Activated T-cell treated with anti-CD3 and anti-CD28 coated beads, Interleukin-2, amount 50 U/mL, for 72 hours (primary cell): ENCODE data around the gene CTRB2. TPM values are rescaled to one million over a fixed set of nuclear protein-coding genes. Genes with fewer than 3 reads are reported as not detected.

Experiments
- ATAC-seq, 2 donors: fragments of 150-1000 bp; cut with Tn5 transposase; replicated peaks in 1 of 2; 2 replicates each; pipeline ENCODE4 v1.10.0; 2021; ENCODE audit warnings: moderate library complexity in 2 of 2, mild to moderate bottlenecking in 1 of 2
- DNase-seq, 2 donors: peaks; one replicate each; pipeline ENCODE4 v3.0.0; 2021 to 2022; ENCODE audit warnings: mixed read lengths in 1 of 2
- H3K27ac Mint-ChIP-seq: one replicate; pipeline ENCODE4 v1.8.0; 2022; ENCODE audit warnings: mild to moderate bottlenecking, moderate library complexity, mixed read lengths
- H3K27me3 Mint-ChIP-seq: one replicate; pipeline ENCODE4 v1.8.0; 2022; ENCODE audit warnings: low read depth, mixed read lengths
- H3K36me3 Mint-ChIP-seq, 2 donors: one replicate each; pipeline ENCODE4 v1.8.0; 2022; ENCODE audit warnings: mixed read lengths in 2 of 2, mild to moderate bottlenecking in 1 of 2; ENCODE audit not compliant: insufficient read depth in 2 of 2
- H3K4me1 Mint-ChIP-seq: one replicate; pipeline ENCODE4 v1.8.0; 2022; ENCODE audit warnings: low read depth, mixed read lengths
- H3K4me3 Mint-ChIP-seq, 2 donors: one replicate each; pipeline ENCODE4 v1.8.0; 2022; ENCODE audit warnings: mild to moderate bottlenecking in 2 of 2, mixed read lengths in 2 of 2, moderate library complexity in 2 of 2
- H3K9me3 Mint-ChIP-seq, 2 donors: one replicate each; pipeline ENCODE4 v1.8.0; 2022; ENCODE audit warnings: mixed read lengths in 2 of 2
- total RNA-seq, 2 donors: library from RNA; stranded (reverse); gene quantifications; one replicate each; pipeline ENCODE4 v1.2.3, GENCODE V29; 2022

The CTRB2 gene
- total RNA-seq, 2 donors from 2014 or later: not detected

- Mint-ChIP-seq H3K36me3 (peaks cover 36 to 45% of the 10 kb centered on the region in 2 donors), H3K27me3 (peaks cover 6% of the 10 kb centered on the region), H3K4me3 (no peak overlapping the region), H3K27ac (no peak overlapping the region), H3K9me3 (peaks cover 33% of the 10 kb centered on the region in 2 donors), H3K4me1 (no peaks in the 10 kb centered on the region)
- DNase-seq (no peak), ATAC-seq (no peak)
Measured at GRCh38 chr16:75175074-75175473, 31.9 kb downstream of the CTRB2 start.

GRCh38 chr16:75172578-75172977 is 34.4 kb downstream of the CTRB2 start:
- H3K27ac Mint-ChIP-seq: no peak overlapping the region

GRCh38 chr16:75169899-75170405 is 37.0 kb downstream of the CTRB2 start:
- H3K27ac Mint-ChIP-seq: no peak overlapping the region

More at GRCh38 chr16:75172578-75172977, 34.4 kb downstream of the CTRB2 start:
- Mint-ChIP-seq H3K4me1 (no peaks in the 10 kb centered on the region), H3K4me3 (no peak overlapping the region), H3K36me3 (peaks cover 50 to 65% of the 10 kb centered on the region in 2 donors), H3K9me3 (peaks cover 37 to 44% of the 10 kb centered on the region in 2 donors), H3K27me3 (no peaks in the 10 kb centered on the region)
- ATAC-seq: no peak
- DNase-seq: no peak

GRCh38 chr16:75160386-75160785 is 46.6 kb downstream of the CTRB2 start:
- DNase-seq: no peak
- Mint-ChIP-seq H3K4me3 (no peak overlapping the region), H3K9me3 (peaks cover 0 to 1% of the 10 kb centered on the region in 2 donors), H3K27ac (no peak overlapping the region), H3K36me3 (peaks cover 11 to 31% of the 10 kb centered on the region in 2 donors), H3K4me1 (peaks cover 5% of the 10 kb centered on the region), H3K27me3 (no peaks in the 10 kb centered on the region)
- ATAC-seq: no peak

More at GRCh38 chr16:75169899-75170405, 37.0 kb downstream of the CTRB2 start:
- H3K27me3 Mint-ChIP-seq: no peaks in the 10 kb centered on the region
- peaks cover 29 to 37% of the 10 kb centered on the region in 2 donors for H3K9me3 Mint-ChIP-seq
- H3K4me1 Mint-ChIP-seq: no peaks in the 10 kb centered on the region
- no peak for DNase-seq
- H3K4me3 Mint-ChIP-seq: no peak overlapping the region
- peaks cover 47 to 78% of the 10 kb centered on the region in 2 donors for H3K36me3 Mint-ChIP-seq
- no peak for ATAC-seq

Other genes starting within 250 kb of the CTRB2 start
- gene WDR59, start 222.0 kb downstream of the CTRB2 start, total RNA-seq: 100 to 1,000 TPM; 100 to 104 TPM
- gene ZNRF1, start 208.1 kb downstream of the CTRB2 start, total RNA-seq: 10 to 100 TPM; 42.9 to 69.1 TPM
- under 1 TPM; 0.35 to 0.43 TPM for gene LDHD, start 90.4 kb downstream of the CTRB2 start, total RNA-seq
- 10 to 100 TPM; 20.8 to 20.9 TPM for gene ZFP1, start 58.6 kb downstream of the CTRB2 start, total RNA-seq
- gene CTRB1, start 11.8 kb upstream of the CTRB2 start, total RNA-seq: not detected
- gene BCAR1, start 44.5 kb upstream of the CTRB2 start, total RNA-seq: 1 to 10 TPM; 1.2 to 1.5 TPM
- 10 to 100 TPM; 25.7 to 32.1 TPM for gene CFDP1, start 226.3 kb upstream of the CTRB2 start, total RNA-seq